Osteocyte (in vitro differentiated cells): ENCODE results near the gene AACS. TPM values are rescaled to one million over a fixed set of nuclear protein-coding genes. Genes with fewer than 3 reads are reported as not detected.
"Not testable (repeated sequence)": the region's sequence is repeated elsewhere in the genome, so short reads cannot be mapped to it uniquely, and the experiment has no call there.

ENCODE experiments used
- DNase-seq: peaks from one replicate; pipeline ENCODE4 v3.0.0; 2021; ENCODE audit warnings: mixed read lengths; ENCODE audit not compliant: unreplicated experiment; ENCODE audit errors: extremely low spot score
- H3K27ac Mint-ChIP-seq: one replicate; pipeline ENCODE4 v1.8.0; 2021; ENCODE audit warnings: mild to moderate bottlenecking, mixed read lengths; ENCODE audit not compliant: unreplicated experiment
- H3K27me3 Mint-ChIP-seq: one replicate; pipeline ENCODE4 v1.8.0; 2021; ENCODE audit warnings: mixed read lengths; ENCODE audit not compliant: unreplicated experiment
- H3K36me3 Mint-ChIP-seq: one replicate; pipeline ENCODE4 v1.8.0; 2021; ENCODE audit warnings: mixed read lengths; ENCODE audit not compliant: unreplicated experiment
- H3K4me1 Mint-ChIP-seq: one replicate; pipeline ENCODE4 v1.8.0; 2021; ENCODE audit warnings: mixed read lengths; ENCODE audit not compliant: unreplicated experiment
- H3K4me3 Mint-ChIP-seq: one replicate; pipeline ENCODE4 v1.8.0; 2021; ENCODE audit warnings: mild to moderate bottlenecking, moderate library complexity, mixed read lengths; ENCODE audit not compliant: unreplicated experiment
- H3K9me3 Mint-ChIP-seq: one replicate; pipeline ENCODE4 v1.8.0; 2021; ENCODE audit warnings: mixed read lengths; ENCODE audit not compliant: unreplicated experiment
- total RNA-seq: library from RNA; stranded (reverse); gene quantifications from 2 replicates; pipeline ENCODE4 v1.2.1, GENCODE V29; 2021
- TF ChIP-seq, protein P1 (sequence below): fragments of 200-600 bp; sonication (generic); IDR thresholded peaks from 2 replicates; pipeline ENCODE4 v1.5.0; 2021; ENCODE audit warnings: antibody characterized with exemption, mild to moderate bottlenecking, moderate library complexity

Gene AACS
- total RNA-seq, 1 donor from 2014 or later: 22.0 TPM

- TF ChIP-seq, protein P1, sequence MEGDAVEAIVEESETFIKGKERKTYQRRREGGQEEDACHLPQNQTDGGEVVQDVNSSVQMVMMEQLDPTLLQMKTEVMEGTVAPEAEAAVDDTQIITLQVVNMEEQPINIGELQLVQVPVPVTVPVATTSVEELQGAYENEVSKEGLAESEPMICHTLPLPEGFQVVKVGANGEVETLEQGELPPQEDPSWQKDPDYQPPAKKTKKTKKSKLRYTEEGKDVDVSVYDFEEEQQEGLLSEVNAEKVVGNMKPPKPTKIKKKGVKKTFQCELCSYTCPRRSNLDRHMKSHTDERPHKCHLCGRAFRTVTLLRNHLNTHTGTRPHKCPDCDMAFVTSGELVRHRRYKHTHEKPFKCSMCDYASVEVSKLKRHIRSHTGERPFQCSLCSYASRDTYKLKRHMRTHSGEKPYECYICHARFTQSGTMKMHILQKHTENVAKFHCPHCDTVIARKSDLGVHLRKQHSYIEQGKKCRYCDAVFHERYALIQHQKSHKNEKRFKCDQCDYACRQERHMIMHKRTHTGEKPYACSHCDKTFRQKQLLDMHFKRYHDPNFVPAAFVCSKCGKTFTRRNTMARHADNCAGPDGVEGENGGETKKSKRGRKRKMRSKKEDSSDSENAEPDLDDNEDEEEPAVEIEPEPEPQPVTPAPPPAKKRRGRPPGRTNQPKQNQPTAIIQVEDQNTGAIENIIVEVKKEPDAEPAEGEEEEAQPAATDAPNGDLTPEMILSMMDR: no peak
- Mint-ChIP-seq H3K4me3 (no peak overlapping the region), H3K27me3 (no peaks in the 10 kb centered on the region), H3K9me3 (no peaks in the 10 kb centered on the region), H3K36me3 (peaks cover 14% of the 10 kb centered on the region), H3K4me1 (peaks cover 7% of the 10 kb centered on the region), H3K27ac (no peak overlapping the region)
- no peak for DNase-seq
Measured at GRCh38 chr12:125071456-125071855, 6.2 kb downstream of the AACS start.

DNA sequence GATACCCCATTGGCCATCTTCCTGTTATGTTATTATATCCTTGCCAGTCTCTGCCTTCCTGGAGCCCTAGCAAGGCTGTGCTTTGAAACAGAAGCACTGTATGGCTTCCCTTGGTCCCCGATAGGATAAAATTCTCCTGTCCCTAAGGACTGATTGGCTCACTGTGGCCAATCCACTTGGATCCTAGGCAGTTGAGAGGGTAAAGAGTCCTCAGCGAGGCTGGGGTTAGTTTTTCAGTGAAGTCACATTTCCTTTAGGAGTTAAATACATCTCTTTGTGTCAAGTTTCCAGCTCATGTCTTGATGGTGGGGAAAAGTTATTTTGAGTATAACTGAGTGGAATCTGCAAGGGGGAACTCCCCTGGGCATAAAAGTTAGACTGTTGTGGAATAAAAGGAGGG lies 7.3 kb downstream of the AACS start:
- TF ChIP-seq, protein P1: no peak
- peaks cover 17% of the 10 kb centered on the region for H3K36me3 Mint-ChIP-seq
- H3K9me3 Mint-ChIP-seq: no peaks in the 10 kb centered on the region
- DNase-seq: no peak
- H3K27ac Mint-ChIP-seq: no peak overlapping the region
- H3K27me3 Mint-ChIP-seq: no peaks in the 10 kb centered on the region
- H3K4me1 Mint-ChIP-seq: no peaks in the 10 kb centered on the region
- no peak overlapping the region for H3K4me3 Mint-ChIP-seq

DNA sequence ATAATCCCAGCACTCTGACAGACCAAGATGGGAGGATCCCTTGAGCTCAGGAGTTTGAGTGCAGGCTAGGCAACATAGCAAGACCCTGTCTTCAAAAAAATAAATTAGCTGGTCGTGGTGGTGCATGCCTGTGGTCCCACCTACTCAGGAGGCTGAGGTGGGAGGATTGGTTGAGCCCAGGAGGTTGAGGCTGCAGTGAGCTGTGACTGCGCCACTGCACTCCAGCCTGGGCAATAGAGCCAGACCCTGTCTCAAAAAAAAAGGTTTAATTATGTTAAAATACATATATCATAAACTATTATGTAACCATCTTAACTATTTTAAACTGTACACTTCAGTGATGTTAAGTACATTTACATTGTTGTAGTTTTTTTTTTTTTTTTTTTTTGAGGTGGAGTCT lies 9.1 kb downstream of the AACS start:
- not testable (repeated sequence) for H3K4me3 Mint-ChIP-seq, H3K9me3 Mint-ChIP-seq, H3K27ac Mint-ChIP-seq, H3K4me1 Mint-ChIP-seq, H3K27me3 Mint-ChIP-seq, DNase-seq
- H3K36me3 Mint-ChIP-seq: peaks cover 24% of the 10 kb centered on the region

DNA sequence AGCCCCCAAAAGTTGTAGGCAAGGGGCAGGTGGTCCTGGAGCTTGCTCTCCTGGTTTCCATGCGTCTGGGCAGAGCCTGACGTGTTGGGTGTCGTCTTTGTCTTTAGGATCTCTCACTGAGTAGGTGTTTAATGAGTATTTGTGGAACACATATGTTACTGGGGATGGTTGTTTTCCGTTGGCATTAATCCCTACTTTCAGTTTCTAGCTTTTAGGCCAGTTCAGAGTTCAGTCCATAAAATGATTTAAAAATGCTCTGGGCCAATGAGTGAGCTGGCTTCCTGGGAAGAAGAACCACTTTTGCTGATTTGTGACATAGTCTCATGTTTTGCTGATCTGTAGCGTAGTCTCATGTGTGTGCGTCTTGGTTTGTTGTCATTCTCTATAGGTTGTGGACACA lies 10.9 kb downstream of the AACS start:
- Mint-ChIP-seq H3K9me3 (no peaks in the 10 kb centered on the region), H3K36me3 (peaks cover 24% of the 10 kb centered on the region), H3K4me1 (peaks cover 13% of the 10 kb centered on the region), H3K27me3 (no peaks in the 10 kb centered on the region), H3K4me3 (no peak overlapping the region), H3K27ac (no peak overlapping the region)
- TF ChIP-seq, protein P1: no peak
- no peak for DNase-seq

- DNase-seq: no peak
- TF ChIP-seq, protein P1: no peak
- H3K36me3 Mint-ChIP-seq: peaks cover 24% of the 10 kb centered on the region
- H3K27me3 Mint-ChIP-seq: no peaks in the 10 kb centered on the region
- no peak overlapping the region for H3K27ac Mint-ChIP-seq
- no peak overlapping the region for H3K4me3 Mint-ChIP-seq
- H3K4me1 Mint-ChIP-seq: peaks cover 13% of the 10 kb centered on the region
- no peaks in the 10 kb centered on the region for H3K9me3 Mint-ChIP-seq
Measured at GRCh38 chr12:125079084-125079483, 13.8 kb downstream of the AACS start.
